T47D (cell line): ENCODE results near the gene RICTOR.
"Not testable (repeated sequence)": the region's sequence is repeated elsewhere in the genome, so short reads cannot be mapped to it uniquely, and the experiment has no call there.

Source experiments
- DNase-seq, 2 experiments: peaks; one replicate each; pipeline versions ENCODE4 v3.0.0 to v3.0.0-alpha.2; 2011 to 2012; ENCODE audit warnings: low read depth in 1 of 2, low spot score in 1 of 2
- JUND ChIP-seq: IDR thresholded peaks from 2 replicates; pipeline ENCODE4 v1.6.1; 2012; ENCODE audit warnings: low read depth
- in situ Hi-C: cut with HindIII; loops from 2 replicates; pipeline ENCODE4 v1.10.0; 2016; ENCODE audit warnings: low sequenced_read_pairs, low pct_unique_long_range_greater_than_20kb

RICTOR gene

GRCh38 chr5:39024884-39025283 is 49.3 kb downstream of the RICTOR start:
- TF ChIP-seq JUND, result no peak
- no peak for DNase-seq
- in situ Hi-C loops, result no loop called here

GRCh38 chr5:39024005-39024404 is 50.2 kb downstream of the RICTOR start:
- DNase-seq, result no peak
- no peak for TF ChIP-seq JUND
- in situ Hi-C loops, result no loop called here

DNA sequence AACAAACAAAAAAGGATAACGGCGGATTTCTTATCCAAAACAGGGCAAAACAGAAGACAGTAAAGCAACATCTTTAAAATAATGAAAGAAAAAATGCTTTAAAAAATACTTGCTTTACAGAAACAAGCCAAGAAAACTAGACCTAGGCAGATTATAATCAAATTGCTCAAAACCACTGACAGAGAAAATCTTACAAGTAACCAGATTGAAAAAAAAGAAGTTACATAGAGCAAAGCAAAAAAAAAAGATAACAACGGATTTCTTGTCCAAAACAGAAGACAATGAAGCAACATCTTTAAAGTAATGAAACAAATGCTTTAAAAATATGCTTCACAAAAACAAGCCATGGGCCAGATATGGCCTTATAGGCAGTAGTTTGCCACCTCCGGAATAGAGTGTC is 51.1 kb downstream of the RICTOR start:
- DNase-seq, result no peak
- in situ Hi-C loops, result no loop called here
- TF ChIP-seq JUND, result no peak

DNA sequence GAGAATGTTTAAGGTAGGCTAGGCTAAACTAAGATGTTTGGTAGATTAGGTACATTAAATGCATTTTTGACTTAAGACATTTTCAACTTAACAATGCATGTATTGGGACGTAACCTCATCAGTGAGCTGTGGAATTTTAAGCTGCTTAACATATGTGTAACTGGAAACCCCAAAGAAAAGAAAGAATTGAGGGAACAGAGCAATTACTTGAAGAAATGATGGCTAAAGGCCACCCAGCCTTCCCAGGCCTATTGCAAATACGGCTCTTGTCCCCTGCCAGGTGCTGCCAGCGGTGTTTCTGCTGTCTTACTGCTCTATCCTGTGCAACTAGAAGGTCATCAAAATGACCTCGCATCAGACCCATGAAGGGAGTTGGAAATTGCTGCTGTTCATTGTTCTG is 52.0 kb downstream of the RICTOR start:
- in situ Hi-C loops, result no loop called here
- TF ChIP-seq JUND, result no peak
- DNase-seq, result no peak

- no peak for DNase-seq
- no peak for TF ChIP-seq JUND
- in situ Hi-C loops, result no loop called here
These were observed 52.8 kb downstream of the RICTOR start for GRCh38 chr5:39021413-39021812.

GRCh38 chr5:39020458-39020857 is 53.7 kb downstream of the RICTOR start:
- no peak for TF ChIP-seq JUND
- DNase-seq, result no peak
- in situ Hi-C loops, result no loop called here

DNA sequence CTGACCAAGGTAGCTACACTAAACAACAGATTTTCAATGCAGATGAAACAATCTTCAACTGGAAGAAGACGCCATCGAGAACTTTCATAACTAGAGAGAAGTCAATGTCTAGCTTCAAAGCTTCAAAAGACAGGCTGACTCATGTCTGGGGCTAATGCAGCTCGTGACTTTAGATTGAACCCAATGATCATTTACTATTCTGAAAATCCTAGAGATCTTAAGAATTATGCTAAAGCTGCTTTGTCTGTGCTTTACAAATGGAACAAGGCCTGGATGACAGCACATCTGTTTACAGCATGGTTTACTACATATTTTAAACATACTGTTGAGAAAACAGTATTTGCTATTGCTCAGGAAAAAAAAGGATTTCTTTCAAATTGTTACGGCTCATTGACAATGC is 54.9 kb downstream of the RICTOR start:
- TF ChIP-seq JUND, result no peak
- in situ Hi-C loops, result no loop called here
- no peak for DNase-seq

DNA sequence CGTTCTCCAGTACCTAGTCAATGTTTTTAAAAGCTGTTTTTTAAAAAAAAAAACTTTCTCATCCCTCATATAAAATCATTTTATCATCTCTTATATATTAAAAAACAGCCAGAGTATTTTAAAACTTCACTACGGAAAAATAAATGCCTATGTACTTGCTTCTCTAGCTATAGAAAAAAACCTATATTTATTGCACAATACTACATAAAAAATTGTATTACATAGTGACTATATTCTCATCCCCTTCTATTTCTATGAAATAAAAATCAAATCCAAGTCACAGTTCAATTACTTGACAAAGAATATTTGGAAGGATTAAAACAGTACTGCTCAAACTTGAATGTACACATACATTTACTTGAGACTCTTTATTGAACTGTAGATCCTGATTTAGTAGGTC is 56.7 kb downstream of the RICTOR start:
- DNase-seq, result no peak
- TF ChIP-seq JUND, result no peak
- in situ Hi-C loops, result no loop called here

DNA sequence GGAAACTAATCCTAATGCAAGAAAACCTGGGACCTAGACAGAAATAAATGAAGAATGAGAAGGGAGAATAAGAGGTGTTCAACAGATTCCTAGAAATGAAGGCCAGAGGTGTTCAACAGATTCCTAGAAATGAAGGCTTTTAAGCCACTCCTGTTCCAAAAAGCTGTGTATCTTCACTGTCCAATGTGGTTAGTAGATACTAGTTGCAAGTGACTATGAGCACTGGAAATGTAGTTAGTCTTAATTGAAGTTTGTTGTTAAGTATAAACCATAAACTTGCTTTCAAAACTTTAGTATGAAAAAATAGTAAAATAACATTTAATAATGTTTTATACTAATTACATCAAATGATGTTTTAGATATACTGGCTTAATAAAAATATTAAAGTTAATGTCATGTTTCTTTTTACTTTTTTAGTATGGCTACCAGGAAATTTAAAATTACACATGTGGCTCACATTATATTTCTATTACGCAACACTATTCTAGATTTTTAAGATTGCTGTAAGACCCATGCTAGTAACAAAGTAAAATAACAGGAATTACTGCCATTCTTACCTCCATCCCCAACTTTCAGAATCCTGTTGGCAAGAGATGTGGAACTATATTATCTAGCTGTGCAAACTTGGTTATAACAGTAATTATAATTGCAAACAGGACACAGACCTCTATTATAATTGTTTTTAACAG is 57.5 kb downstream of the RICTOR start:
- in situ Hi-C loops, result no loop called here
- no peak for TF ChIP-seq JUND
- no peak for DNase-seq

DNA sequence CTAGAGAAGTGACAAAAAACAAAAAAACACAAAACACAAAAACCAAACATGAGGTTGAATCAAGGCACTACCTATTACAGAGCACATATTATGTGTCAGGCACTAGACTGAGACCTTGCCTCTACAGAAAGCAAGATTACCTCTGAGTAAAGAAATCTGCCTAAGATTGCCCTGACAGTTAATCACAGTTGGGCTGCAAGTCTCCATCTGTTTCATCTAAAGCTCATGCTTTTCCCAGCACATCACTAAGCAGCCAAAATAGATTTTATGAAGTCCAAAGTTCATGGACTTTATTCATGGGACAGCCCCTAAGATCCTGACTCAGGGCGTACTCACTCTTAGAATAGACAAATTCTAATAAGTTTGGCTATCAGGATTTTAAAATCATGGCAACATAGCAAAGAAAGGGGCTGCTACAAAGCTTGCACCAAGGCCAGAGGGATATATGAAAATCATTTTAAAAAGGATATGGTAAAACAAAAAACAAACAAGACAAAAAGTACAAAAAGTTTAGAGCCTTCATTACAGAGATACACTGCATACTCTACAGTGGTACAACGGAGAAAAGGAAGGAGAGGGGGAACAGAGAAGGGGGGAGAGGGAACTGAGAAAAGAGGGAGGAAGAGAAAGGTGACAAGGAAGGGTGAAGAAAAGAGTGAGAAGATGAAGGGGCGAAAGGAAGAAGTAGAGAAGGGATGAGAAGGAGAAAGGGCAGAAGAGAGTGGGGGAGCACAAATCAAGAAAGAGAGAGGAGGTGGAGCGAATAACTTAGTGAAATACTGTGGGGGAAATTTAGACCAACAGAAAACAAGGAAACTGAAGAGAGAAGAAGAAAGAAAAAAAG is 58.2 kb downstream of the RICTOR start:
- DNase-seq, result no peak
- in situ Hi-C loops, result no loop called here
- no peak for TF ChIP-seq JUND

- in situ Hi-C loops, result no loop called here
- no peak for TF ChIP-seq JUND
- DNase-seq, result no peak
These were observed 59.6 kb downstream of the RICTOR start for GRCh38 chr5:39014561-39014960.

- TF ChIP-seq JUND, result no peak
- in situ Hi-C loops, result no loop called here
- DNase-seq, result no peak
These were observed 60.3 kb downstream of the RICTOR start for GRCh38 chr5:39013938-39014337.

- in situ Hi-C loops, DNase-seq: not testable (repeated sequence)
These were observed 63.2 kb downstream of the RICTOR start for GRCh38 chr5:39010958-39011357.
